GM21515 (cell line): ENCODE results near the gene GPATCH2.
"Not testable (repeated sequence)": the region's sequence is repeated elsewhere in the genome, so short reads cannot be mapped to it uniquely, and the experiment has no call there.

Experiments
- ATAC-seq: cut with Tn5 transposase; IDR thresholded peaks from one replicate; pipeline ENCODE4 v1.9.1; 2021; ENCODE audit not compliant: unreplicated experiment

GPATCH2 gene

DNA sequence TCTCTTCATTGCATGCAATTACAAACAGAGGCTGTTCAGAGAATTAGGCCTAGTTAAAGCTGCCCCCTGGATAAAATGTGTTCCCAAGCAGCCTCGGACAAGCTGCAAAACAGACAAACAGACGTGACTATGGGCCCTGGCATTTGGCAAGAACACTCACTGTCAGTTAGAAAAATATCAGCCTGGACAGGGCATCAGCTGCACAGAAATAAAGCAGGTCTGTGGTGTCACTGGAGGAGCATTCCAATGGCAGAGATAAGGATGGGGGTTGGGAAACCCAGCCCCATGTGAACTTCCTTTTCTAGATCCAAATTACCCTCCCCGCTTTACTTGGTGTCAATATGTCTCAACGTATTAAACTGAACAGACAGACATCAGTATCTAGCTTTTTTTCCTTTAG, 177.1 kb downstream of the GPATCH2 start:
- no peak for ATAC-seq

DNA sequence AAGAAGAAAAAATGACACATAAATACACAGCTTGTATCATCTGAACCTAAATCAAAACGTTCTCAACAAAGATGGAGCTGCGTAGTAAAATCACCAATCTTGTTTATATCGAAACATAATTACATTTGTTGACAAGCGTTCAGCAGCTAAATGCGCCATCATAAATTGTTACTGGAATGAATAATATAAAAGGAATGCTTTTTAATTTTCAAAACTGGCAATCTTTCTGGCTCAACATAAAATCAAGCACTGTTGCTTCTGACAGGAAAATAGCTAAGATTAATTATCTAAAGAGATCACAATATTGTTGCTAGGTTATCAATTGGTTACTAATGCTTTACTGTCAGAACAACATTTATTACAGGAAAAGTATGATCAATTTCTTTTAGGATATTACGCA, 181.5 kb downstream of the GPATCH2 start:
- no peak for ATAC-seq

GRCh38 chr1:217443845-217444244, 187.0 kb downstream of the GPATCH2 start:
- ATAC-seq: no peak

GRCh38 chr1:217437376-217437775, 193.5 kb downstream of the GPATCH2 start:
- no peak for ATAC-seq

GRCh38 chr1:217435204-217435603, 195.7 kb downstream of the GPATCH2 start:
- ATAC-seq: no peak

DNA sequence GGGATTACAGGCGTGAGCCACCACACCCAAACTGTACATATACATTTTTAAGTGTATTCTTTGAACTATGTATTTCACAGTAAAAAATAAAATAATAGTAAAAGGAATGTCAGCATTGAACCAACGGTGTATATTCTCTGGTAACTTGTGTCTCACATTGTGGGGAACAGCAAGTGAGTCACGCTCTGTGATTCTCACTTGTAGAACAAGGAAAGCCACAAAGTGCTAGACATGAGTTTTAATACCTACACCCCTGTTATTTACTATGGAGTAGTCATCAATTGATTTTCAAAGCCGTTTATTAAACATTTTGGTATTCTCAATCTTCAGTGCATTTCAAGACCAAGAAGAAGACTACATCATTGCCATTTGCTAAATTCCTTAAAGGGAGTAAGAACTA, 197.2 kb downstream of the GPATCH2 start:
- ATAC-seq: no peak

GRCh38 chr1:217432339-217432738, 198.6 kb downstream of the GPATCH2 start:
- no peak for ATAC-seq

DNA sequence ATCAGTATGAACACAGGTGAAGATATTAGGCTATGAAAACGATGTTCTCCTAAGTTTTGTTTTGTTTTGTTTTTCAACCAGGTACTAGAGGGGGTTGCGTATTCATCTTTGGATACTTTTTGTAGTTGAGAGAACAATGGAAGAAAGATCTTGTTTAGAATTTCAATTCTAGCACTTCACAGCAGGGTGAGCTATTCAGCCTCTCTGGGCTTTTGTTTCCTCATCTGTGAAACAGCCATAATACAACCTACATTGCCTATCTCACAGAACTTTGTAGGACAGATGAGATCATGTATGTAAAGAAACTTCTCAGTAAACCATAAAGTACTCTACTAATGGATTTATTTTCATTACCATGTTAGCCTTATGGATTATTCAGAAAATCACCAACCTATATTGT, 199.5 kb downstream of the GPATCH2 start:
- ATAC-seq: no peak

DNA sequence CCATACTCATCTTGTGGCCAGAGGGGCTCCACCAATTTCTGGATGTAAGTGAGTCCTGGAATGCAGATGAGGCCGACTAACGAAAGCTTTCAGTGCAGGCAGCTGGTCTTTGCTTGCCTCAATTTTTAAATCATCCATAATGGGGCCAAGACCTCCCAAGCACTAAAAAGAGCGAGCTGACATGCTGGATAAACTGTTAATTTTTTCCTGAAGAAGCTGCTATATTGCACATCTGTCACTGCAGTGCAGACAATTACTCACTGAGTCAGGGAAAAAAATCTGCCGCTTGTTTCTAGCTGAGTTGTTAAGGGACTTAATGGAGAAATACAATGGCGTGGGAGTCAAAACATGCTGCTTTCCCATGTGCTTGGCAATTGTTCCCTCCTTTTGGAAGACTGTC, 205.5 kb downstream of the GPATCH2 start:
- ATAC-seq: no peak

- ATAC-seq: no peak
These were observed 211.7 kb downstream of the GPATCH2 start for GRCh38 chr1:217419194-217419551.

DNA sequence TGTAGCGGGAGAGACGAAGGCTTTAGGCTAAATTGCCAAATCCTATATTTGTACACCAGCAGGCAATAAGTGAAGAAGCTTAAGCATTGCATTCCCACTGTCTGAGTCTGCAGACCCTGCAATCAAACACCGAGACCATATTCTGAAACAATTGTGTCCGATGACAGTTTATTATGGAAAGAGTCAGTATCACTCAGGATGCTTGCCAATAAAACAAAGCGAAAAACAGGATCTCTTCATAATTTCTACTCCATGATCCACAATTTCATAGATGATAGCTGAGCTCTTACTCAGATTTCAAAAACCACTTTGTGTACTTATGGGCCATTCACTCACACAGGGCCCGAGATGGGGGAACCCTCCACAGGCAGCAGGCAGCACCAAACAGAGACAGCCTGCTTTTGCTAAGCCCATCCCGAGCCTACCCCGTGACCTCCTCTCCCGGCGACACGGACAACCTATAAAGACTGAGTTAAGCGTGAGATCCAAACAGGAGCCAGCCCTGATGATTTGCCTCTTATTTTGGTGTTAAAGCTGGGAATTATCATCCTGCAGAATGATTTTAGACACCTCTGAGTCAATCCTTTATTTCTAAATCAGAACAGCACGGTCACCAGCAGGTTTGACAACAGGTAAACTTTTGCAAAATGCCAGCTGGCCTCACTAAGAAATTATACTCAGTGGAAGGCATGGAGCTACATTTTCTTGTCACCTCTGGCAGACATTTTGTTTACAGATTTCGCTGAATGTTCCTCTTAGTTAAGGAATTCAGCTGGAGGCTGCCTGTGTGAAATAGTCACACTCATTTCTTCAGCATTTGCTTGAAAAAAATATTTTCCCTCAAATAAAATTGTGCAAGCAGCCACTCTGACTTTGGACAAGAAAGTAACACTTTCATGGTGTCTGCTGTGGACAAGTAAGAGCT, 212.4 kb downstream of the GPATCH2 start:
- no peak for ATAC-seq

DNA sequence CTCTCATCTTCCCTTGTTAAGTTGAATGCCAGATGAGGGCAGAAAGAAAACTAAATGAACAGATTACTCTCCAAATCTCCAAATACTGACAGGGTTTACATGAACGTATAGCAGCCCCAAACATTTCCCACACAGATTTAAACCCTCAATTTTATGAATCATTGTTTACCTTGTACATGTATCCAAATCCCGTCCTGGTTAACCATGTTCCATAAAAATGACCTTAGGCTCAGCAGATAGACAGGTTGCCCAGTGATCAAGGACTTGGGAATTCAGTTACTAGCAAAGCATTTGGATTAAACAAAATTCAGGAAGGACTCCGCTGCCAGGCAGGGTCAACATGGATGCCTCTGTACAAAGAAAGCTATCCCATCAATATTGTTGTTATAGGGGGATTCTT, 213.5 kb downstream of the GPATCH2 start:
- no peak for ATAC-seq

DNA sequence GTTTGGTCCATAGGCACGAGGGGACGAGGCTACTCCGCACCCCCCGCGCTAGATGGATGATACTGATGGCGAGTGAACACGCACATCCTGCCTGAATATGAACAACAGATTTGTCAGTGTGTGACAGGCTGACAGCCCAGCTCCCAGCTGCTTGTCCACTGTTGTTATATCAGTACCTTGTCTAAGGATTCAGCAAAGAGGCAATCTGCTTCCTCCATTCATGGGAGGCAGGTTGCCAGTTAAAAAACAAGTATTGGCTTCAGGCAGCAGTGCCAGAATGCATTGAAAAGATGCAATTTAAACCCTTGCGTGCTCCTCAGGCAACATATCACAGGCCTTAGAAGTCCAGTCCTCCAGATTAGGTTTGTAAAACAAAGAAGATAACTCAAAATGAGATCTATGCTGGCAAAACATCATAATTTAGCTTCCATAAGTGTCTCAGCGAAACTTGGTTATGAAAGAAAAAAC, 223.3 kb downstream of the GPATCH2 start:
- ATAC-seq: no peak

DNA sequence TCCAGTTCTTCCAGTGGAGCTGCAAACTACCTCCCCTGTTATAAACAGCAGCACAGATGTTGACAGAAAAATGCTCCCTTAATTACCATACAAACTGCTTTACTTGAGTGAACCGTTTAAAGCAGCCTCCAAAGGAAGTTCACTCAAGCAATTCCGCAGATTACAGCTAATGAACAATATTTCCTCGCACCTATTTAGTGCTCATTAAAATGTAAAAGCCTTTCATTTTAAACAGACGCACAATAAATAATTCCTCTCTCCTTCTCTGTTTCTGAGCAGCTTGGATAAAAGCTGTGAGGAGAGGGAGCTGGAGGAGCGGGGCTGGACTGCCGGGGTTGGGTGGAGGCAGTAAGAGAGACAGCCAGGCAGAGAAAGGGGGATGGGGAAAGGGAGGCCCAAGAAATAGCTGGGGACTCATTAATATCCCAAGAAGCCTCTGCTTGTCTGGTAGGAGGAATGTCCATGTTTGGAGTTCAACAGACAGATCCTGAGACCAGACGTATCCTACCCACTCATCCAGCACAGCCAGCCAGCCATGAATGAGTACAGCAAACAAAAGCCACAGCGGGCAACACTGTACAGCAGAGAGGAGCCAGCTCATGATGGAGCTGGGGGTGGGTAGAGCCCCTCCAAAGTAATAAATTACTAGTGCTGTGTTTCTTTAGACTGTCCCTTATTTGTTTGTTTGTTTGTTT, 227.7 kb downstream of the GPATCH2 start:
- no peak for ATAC-seq

- ATAC-seq: no peak
These were observed 228.6 kb downstream of the GPATCH2 start for GRCh38 chr1:217402301-217402700.

- ATAC-seq: no peak
These were observed 237.0 kb downstream of the GPATCH2 start for GRCh38 chr1:217393896-217394295.

- no peak for ATAC-seq
These were observed 238.4 kb downstream of the GPATCH2 start for GRCh38 chr1:217392441-217392840.

GRCh38 chr1:217389895-217390294, 241.0 kb downstream of the GPATCH2 start:
- no peak for ATAC-seq

GRCh38 chr1:217388522-217389065, 242.3 kb downstream of the GPATCH2 start:
- no peak for ATAC-seq

- not testable (repeated sequence) for ATAC-seq
These were observed 249.1 kb downstream of the GPATCH2 start for GRCh38 chr1:217381773-217382172.

DNA sequence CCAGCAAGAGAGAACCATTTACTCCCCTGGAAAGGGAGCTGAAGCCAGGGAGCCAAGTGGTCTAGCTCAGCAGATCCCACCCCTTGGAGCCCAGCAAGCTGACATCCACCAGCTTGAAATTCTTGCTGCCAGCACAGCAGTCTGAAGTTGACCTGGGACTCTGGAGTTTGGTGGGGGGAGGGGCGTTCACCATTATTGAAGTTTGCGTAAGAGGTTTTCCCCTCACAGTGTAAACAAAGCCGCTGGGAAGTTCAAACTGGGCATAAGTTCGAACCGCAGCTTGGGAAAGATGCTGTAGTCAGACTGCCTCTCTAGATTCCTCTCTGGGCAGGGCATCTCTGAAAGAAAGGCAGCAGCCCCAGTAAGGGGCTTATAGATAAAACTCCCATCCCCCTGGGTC, 251.1 kb downstream of the GPATCH2 start:
- ATAC-seq: not testable (repeated sequence)

DNA sequence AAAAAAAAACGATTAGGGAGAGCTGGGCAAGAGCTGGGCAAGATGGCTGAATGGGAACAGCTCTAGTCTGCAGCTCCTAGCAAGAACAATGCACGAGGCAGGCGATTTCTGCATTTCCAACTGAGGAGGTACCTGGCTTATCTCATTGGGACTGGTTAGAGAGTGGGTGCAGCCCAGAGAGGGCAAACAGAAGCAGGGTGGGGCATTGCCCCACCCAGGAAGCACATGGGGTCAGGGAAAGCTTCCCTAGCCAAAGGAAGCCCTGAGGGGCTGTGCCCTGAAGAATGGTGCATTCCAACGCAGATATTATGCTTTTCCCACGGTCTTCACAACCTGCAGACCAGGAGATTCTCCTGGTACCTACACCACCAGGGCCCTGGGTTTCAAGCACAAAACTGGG, 251.6 kb downstream of the GPATCH2 start:
- ATAC-seq: no peak
